KOPT-K1 (cell line): ENCODE measurements around the gene TENT5C.

Experiments
- H3K27ac ChIP-seq: fragments of 200-600 bp; sonication (generic); 2 replicates; pipeline ENCODE4 v1.5.1; 2016; ENCODE audit warnings: antibody characterized with exemption, mild to moderate bottlenecking, low read depth, low read length; ENCODE audit not compliant: poor library complexity, severe bottlenecking
- H3K36me3 ChIP-seq: fragments of 200-600 bp; sonication (generic); 2 replicates; pipeline ENCODE4 v1.5.1; 2017; ENCODE audit warnings: antibody characterized with exemption, mild to moderate bottlenecking, low read length, moderate library complexity; ENCODE audit not compliant: insufficient read depth
- H3K9me3 ChIP-seq: fragments of 200-600 bp; sonication (generic); 2 replicates; pipeline ENCODE4 v1.5.1; 2017; ENCODE audit warnings: antibody characterized with exemption, low read length, mild to moderate bottlenecking; ENCODE audit not compliant: insufficient read depth, poor library complexity, severe bottlenecking

TENT5C gene

GRCh38 chr1:117567435-117567834, 38.4 kb upstream of the TENT5C start:
- Histone ChIP-seq H3K27ac (no peak overlapping the region), H3K9me3 (no peaks in the 10 kb centered on the region), H3K36me3 (no peaks in the 10 kb centered on the region)

- no peaks in the 10 kb centered on the region for H3K9me3 ChIP-seq
- H3K27ac ChIP-seq: no peak overlapping the region
- H3K36me3 ChIP-seq: no peaks in the 10 kb centered on the region
These were observed 37.9 kb upstream of the TENT5C start for GRCh38 chr1:117567976-117568375.

- no peaks in the 10 kb centered on the region for H3K9me3 ChIP-seq
- no peak overlapping the region for H3K27ac ChIP-seq
- no peaks in the 10 kb centered on the region for H3K36me3 ChIP-seq
These were observed 36.8 kb upstream of the TENT5C start for GRCh38 chr1:117568999-117569398.

GRCh38 chr1:117569856-117570255, 36.0 kb upstream of the TENT5C start:
- H3K27ac ChIP-seq: no peak overlapping the region
- H3K9me3 ChIP-seq: no peaks in the 10 kb centered on the region
- no peaks in the 10 kb centered on the region for H3K36me3 ChIP-seq

GRCh38 chr1:117570988-117571409, 34.8 kb upstream of the TENT5C start:
- Histone ChIP-seq H3K36me3 (no peaks in the 10 kb centered on the region), H3K9me3 (no peaks in the 10 kb centered on the region), H3K27ac (no peak overlapping the region)

- H3K36me3 ChIP-seq: no peaks in the 10 kb centered on the region
- H3K27ac ChIP-seq: no peak overlapping the region
- H3K9me3 ChIP-seq: no peaks in the 10 kb centered on the region
These were observed 34.4 kb upstream of the TENT5C start for GRCh38 chr1:117571496-117571895.

GRCh38 chr1:117572546-117572945, 33.3 kb upstream of the TENT5C start:
- Histone ChIP-seq H3K9me3 (no peaks in the 10 kb centered on the region), H3K27ac (no peak overlapping the region), H3K36me3 (no peaks in the 10 kb centered on the region)

GRCh38 chr1:117573386-117574023, 32.3 kb upstream of the TENT5C start:
- Histone ChIP-seq H3K9me3 (no peaks in the 10 kb centered on the region), H3K36me3 (no peaks in the 10 kb centered on the region), H3K27ac (no peak overlapping the region)

- Histone ChIP-seq H3K27ac (no peak overlapping the region), H3K9me3 (no peaks in the 10 kb centered on the region), H3K36me3 (no peaks in the 10 kb centered on the region)
These were observed 31.6 kb upstream of the TENT5C start for GRCh38 chr1:117574161-117574835.

GRCh38 chr1:117575586-117576225, 30.1 kb upstream of the TENT5C start:
- Histone ChIP-seq H3K36me3 (no peaks in the 10 kb centered on the region), H3K27ac (no peak overlapping the region), H3K9me3 (no peaks in the 10 kb centered on the region)

GRCh38 chr1:117576236-117576635, 29.6 kb upstream of the TENT5C start:
- Histone ChIP-seq H3K36me3 (no peaks in the 10 kb centered on the region), H3K27ac (no peak overlapping the region), H3K9me3 (no peaks in the 10 kb centered on the region)

GRCh38 chr1:117577191-117577885, 28.5 kb upstream of the TENT5C start:
- Histone ChIP-seq H3K36me3 (no peaks in the 10 kb centered on the region), H3K27ac (no peak overlapping the region), H3K9me3 (no peaks in the 10 kb centered on the region)

GRCh38 chr1:117578466-117578865, 27.4 kb upstream of the TENT5C start:
- H3K36me3 ChIP-seq: no peaks in the 10 kb centered on the region
- H3K9me3 ChIP-seq: no peaks in the 10 kb centered on the region
- no peak overlapping the region for H3K27ac ChIP-seq

- H3K9me3 ChIP-seq: no peaks in the 10 kb centered on the region
- no peak overlapping the region for H3K27ac ChIP-seq
- H3K36me3 ChIP-seq: no peaks in the 10 kb centered on the region
These were observed 26.5 kb upstream of the TENT5C start for GRCh38 chr1:117579221-117579906.

GRCh38 chr1:117580436-117580835, 25.4 kb upstream of the TENT5C start:
- Histone ChIP-seq H3K9me3 (no peaks in the 10 kb centered on the region), H3K27ac (no peak overlapping the region), H3K36me3 (no peaks in the 10 kb centered on the region)
